Heart right ventricle (tissue), 16 donors: ENCODE measurements around the gene EXOC6. TPM values are rescaled to one million over a fixed set of nuclear protein-coding genes. Genes with fewer than 3 reads are reported as not detected.

Experiments
- ATAC-seq, 8 donors: fragments of 200-7000 bp; cut with Tn5 transposase; one replicate each; pipeline ENCODE4 v1.9.1; 2020; ENCODE audit warnings: mild to moderate bottlenecking in 8 of 8, moderate library complexity in 8 of 8, moderate number of reproducible peaks in 1 of 8
- DNase-seq, 2 donors: peaks; one replicate each; pipeline ENCODE4 v3.0.0-alpha.2; 2020
- H3K27ac ChIP-seq, 10 donors: fragments of 200-600 bp; sonication (generic) in 2 of 10; one replicate each; pipeline versions ENCODE4 v1.5.0 to v1.8.0; 2020 to 2022; ENCODE audit warnings: mild to moderate bottlenecking in 3 of 10
- H3K27me3 ChIP-seq, 7 donors: fragments of 200-600 bp; one replicate each; pipeline ENCODE4 v1.8.0; 2021 to 2022; ENCODE audit warnings: mild to moderate bottlenecking in 2 of 7
- H3K36me3 ChIP-seq, 9 donors: fragments of 200-600 bp; sonication (generic) in 1 of 9; one replicate each; pipeline versions ENCODE4 v1.5.0 to v1.8.0; 2020 to 2022; ENCODE audit warnings: mild to moderate bottlenecking in 2 of 9
- H3K4me1 ChIP-seq, 9 donors: fragments of 200-600 bp; sonication (generic) in 1 of 9; one replicate each; pipeline versions ENCODE4 v1.5.0 to v1.8.0; 2020 to 2022; ENCODE audit warnings: mild to moderate bottlenecking in 4 of 9
- H3K4me3 ChIP-seq, 10 donors: fragments of 200-600 bp; sonication (generic) in 2 of 10; one replicate each; pipeline versions ENCODE4 v1.5.0 to v1.8.0; 2020 to 2022; ENCODE audit warnings: mild to moderate bottlenecking in 7 of 10, moderate library complexity in 2 of 10
- H3K9me3 ChIP-seq, 11 donors: fragments of 200-600 bp in 10 of 11; sonication (generic) in 2 of 11; one replicate each; pipeline versions ENCODE4 v1.5.0 to v1.8.0; 2013 to 2022; ENCODE audit warnings: mild to moderate bottlenecking in 2 of 11, control low read depth in 1 of 11, moderate library complexity in 1 of 11
- WGBS, 2 donors: extraction: QIAGEN DNeasy Blood & Tissue Kit; methylation state at CpG; one replicate each; pipeline ENCODE4 v1.1.7; 2013; ENCODE audit warnings: inconsistent platforms in 1 of 2; 5-methylcytosine and 5-hydroxymethylcytosine counted together
- intact Hi-C, 10 donors: fragments of 100-400 bp; cut with DNase I; formaldehyde crosslinking; loops; one replicate each; pipeline versions ENCODE4 v1.11.1 to v1.14.2; 2022
- polyA plus RNA-seq, 2 donors: library from polyadenylated mRNA; stranded (reverse); fragments of 200-250 nt; gene quantifications; one replicate each; pipeline ENCODE4 v1.2.3, GENCODE V29; 2013
- total RNA-seq, 10 donors: library from RNA; stranded (reverse); fragmentation: NEBNext Ultra II Directional in 3 of 10; extraction: Animal tissue kit (Norgen Biotek cat#: 25700) in 3 of 10; gene quantifications; one replicate each; pipeline versions ENCODE4 v1.2.1 to v1.2.4, GENCODE V29; 2021 to 2023
- TF ChIP-seq, protein P1 (sequence below), 9 donors: fragments of 200-600 bp; sonication (generic) in 2 of 9; IDR thresholded peaks; one replicate each; pipeline versions ENCODE4 v1.5.0 to v1.8.0; 2021 to 2022; ENCODE audit warnings: antibody characterized with exemption in 9 of 9, mild to moderate bottlenecking in 5 of 9, moderate library complexity in 1 of 9
- donor health status: Arrhythmogenic right ventricular cardiomyopathy.
- donor health status: ischemic (EF 13 %, LVEDD 7.1; RV severe dilation, severe dysfunction).
- donor health status: healthy with polysubstance abuse.
- donor health status: DM: no; HTN: yes; CAD: no.
- donor health status: DM: no; HTN: no; CAD: no.
- donor health status: ischemic (EF 25% LVEDD 6.9; RV normal size, moderate dysfunction).
- donor health status: ischemic (EF 25% LVEDD 5.7; RV mildly dilated, moderate dysfunction).
- donor health status: healthy.
- donor health status: DM: yes; HTN: yes; CAD: no.
- donor health status: Ischemic cardiomyopathy.
- donor health status: ischemic (EF 35%, LVEDD 5.7; RV mildly dilated, moderate dysfunction).
- donor health status: nonischemic (EF 11% LVEDD 7.7; RV severe dilation, severe dysfunction).
- donor health status: DM: yes; HTN: yes; CAD: no.
- donor health status: PGD.
- donor health status: ischemic (EF 29% LVEDD 5.4; RV normal size, mild dysfunction).
- donor health status: nonischemic (EF 23%, LVEDD 6.1; RV moderate dilation, normal function).

EXOC6 gene
- total and polyA plus RNA-seq, 12 donors: 3.3 to 11.7 (median 9.2) TPM

DNA sequence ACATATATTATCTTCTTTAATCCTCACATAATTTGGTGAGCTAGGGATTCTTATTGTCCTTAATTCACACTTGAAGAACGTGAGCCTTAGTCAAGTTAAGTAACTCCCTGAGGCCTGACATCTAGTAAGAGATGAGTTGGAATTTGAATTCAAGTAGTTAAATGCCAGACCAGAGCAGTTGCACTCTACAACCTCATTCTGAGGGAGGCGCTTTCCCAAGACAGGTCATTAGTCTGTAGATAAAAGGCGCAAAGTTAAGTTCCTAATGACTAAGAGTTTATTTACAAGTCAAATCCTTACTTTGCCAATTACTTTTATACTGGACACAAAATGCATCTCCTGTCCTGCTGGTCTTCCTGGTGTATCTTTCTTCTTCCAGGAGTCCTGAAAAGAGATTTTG is 3.6 kb upstream of the EXOC6 start:
- no peaks in the 10 kb centered on the region for H3K27me3 ChIP-seq
- WGBS, 2 donors: 72 to 80% methylated on average over 3 of the region's 3 CpGs
- intact Hi-C loops: loop anchor here in 6 of 10 donors (5.0 to 10.0 kb wide), 4 partner anchors 33 to 250 kb away; partner anchors contain the start of gene KIF11 (in 1 of the 6)
- no peaks in the 10 kb centered on the region for H3K36me3 ChIP-seq
- peaks cover 0 to 39% (median 9%) of the 10 kb centered on the region in 9 donors for H3K4me1 ChIP-seq
- H3K27ac ChIP-seq: no peak overlapping the region
- TF ChIP-seq, protein P1, sequence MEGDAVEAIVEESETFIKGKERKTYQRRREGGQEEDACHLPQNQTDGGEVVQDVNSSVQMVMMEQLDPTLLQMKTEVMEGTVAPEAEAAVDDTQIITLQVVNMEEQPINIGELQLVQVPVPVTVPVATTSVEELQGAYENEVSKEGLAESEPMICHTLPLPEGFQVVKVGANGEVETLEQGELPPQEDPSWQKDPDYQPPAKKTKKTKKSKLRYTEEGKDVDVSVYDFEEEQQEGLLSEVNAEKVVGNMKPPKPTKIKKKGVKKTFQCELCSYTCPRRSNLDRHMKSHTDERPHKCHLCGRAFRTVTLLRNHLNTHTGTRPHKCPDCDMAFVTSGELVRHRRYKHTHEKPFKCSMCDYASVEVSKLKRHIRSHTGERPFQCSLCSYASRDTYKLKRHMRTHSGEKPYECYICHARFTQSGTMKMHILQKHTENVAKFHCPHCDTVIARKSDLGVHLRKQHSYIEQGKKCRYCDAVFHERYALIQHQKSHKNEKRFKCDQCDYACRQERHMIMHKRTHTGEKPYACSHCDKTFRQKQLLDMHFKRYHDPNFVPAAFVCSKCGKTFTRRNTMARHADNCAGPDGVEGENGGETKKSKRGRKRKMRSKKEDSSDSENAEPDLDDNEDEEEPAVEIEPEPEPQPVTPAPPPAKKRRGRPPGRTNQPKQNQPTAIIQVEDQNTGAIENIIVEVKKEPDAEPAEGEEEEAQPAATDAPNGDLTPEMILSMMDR (IDR thresholded peaks at IDR 0.05): no peak
- ATAC-seq (no peak), DNase-seq (no peak)
- no peak overlapping the region for H3K4me3 ChIP-seq
- peaks cover 0 to 6% (median 0%) of the 10 kb centered on the region in 11 donors for H3K9me3 ChIP-seq

GRCh38 chr10:92845921-92846320 is 2.4 kb upstream of the EXOC6 start:
- WGBS, 2 donors: 84 to 88% methylated on average over 4 of the region's 4 CpGs
- H3K4me1 ChIP-seq: peaks cover 0 to 45% (median 11%) of the 10 kb centered on the region in 9 donors
- peaks cover 0 to 6% (median 0%) of the 10 kb centered on the region in 11 donors for H3K9me3 ChIP-seq
- intact Hi-C loops: loop anchor here in 4 of 10 donors (5.0 to 10.0 kb wide), 3 partner anchors 36 to 251 kb away; partner anchors contain the start of gene KIF11 (in 1 of the 4)
- peak overlapping the region in 1 of 10 donors; percentile 92 for H3K27ac ChIP-seq
- ATAC-seq: no peak
- TF ChIP-seq, protein P1 (IDR thresholded peaks at IDR 0.05): no peak
- no peaks in the 10 kb centered on the region for H3K27me3 ChIP-seq
- DNase-seq: no peak
- no peak overlapping the region for H3K4me3 ChIP-seq
- no peaks in the 10 kb centered on the region for H3K36me3 ChIP-seq

- WGBS, 2 donors: 72 to 73% methylated on average over 3 of the region's 3 CpGs
- intact Hi-C loops: loop anchor here in 4 of 10 donors (5.0 to 10.0 kb wide), 3 partner anchors 36 to 252 kb away; partner anchors contain the start of gene KIF11 (in 1 of the 4)
Observed at GRCh38 chr10:92846344-92846743, 2.0 kb upstream of the EXOC6 start.

DNA sequence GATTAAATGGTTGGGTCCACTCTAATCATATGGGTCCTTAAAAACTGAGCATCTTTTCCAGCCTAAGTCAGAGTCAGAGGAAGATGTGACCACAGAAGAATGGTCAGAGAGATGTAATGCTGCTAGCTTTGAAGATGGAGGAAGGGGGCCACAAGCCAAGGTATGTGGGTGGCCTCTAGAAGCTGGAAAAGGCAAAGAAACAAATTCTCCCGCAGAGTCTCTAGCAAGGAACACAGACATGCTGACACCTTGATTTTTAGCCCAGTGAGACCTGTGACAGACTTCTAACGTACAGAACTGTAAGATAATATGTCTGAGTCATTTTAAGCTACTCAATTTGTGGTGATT is 1.5 kb upstream of the EXOC6 start:
- TF ChIP-seq, protein P1 (IDR thresholded peaks at IDR 0.05): no peak
- Histone ChIP-seq H3K27ac (peak overlapping the region in 1 of 10 donors; percentile 92), H3K27me3 (no peaks in the 10 kb centered on the region), H3K4me3 (no peak overlapping the region), H3K9me3 (peaks cover 0 to 6% (median 0%) of the 10 kb centered on the region in 11 donors), H3K4me1 (peaks cover 0 to 45% (median 11%) of the 10 kb centered on the region in 9 donors), H3K36me3 (no peaks in the 10 kb centered on the region)
- intact Hi-C loops: loop anchor here in 4 of 10 donors (5.0 to 10.0 kb wide), 3 partner anchors 35 to 252 kb away; partner anchors contain the start of gene KIF11 (in 1 of the 4)
- ATAC-seq (no peak), DNase-seq (no peak)
- WGBS, 2 donors: 90 to 93% methylated on average over 2 of the region's 2 CpGs

More at GRCh38 chr10:92846344-92846743, 2.0 kb upstream of the EXOC6 start:
- DNase-seq: no peak
- H3K4me3 ChIP-seq: no peak overlapping the region
- no peak for ATAC-seq
- no peaks in the 10 kb centered on the region for H3K27me3 ChIP-seq
- TF ChIP-seq, protein P1 (IDR thresholded peaks at IDR 0.05): no peak
- H3K36me3 ChIP-seq: no peaks in the 10 kb centered on the region
- peaks cover 0 to 45% (median 11%) of the 10 kb centered on the region in 9 donors for H3K4me1 ChIP-seq
- H3K9me3 ChIP-seq: peaks cover 0 to 6% (median 0%) of the 10 kb centered on the region in 11 donors
- peak overlapping the region in 1 of 10 donors; percentile 92 for H3K27ac ChIP-seq
